AG04450 (cell line): ENCODE data around the gene TTLL11. TPM values are rescaled to one million over a fixed set of nuclear protein-coding genes. Genes with fewer than 3 reads are reported as not detected.

ENCODE experiments used
- CTCF ChIA-PET: fragments of 300-600, 350-600 bp; formaldehyde crosslinking; extraction: SDS; loops from one replicate; lab custom pipeline; 2022; ENCODE audit warnings: antibody characterized with exemption, inconsistent platforms; lab: Charles Lee
- POLR2A ChIA-PET: fragments of 350-600 bp; formaldehyde crosslinking; extraction: SDS; loops from one replicate; lab custom pipeline; 2021; ENCODE audit warnings: antibody characterized with exemption, inconsistent platforms; lab: Yijun Ruan, JAX
- DNase-seq: peaks from one replicate; pipeline ENCODE4 v3.0.0-alpha.2; 2011; ENCODE audit warnings: low read depth, low spot score
- H3K27ac ChIP-seq: one replicate; pipeline ENCODE4 v1.5.1; 2012; ENCODE audit warnings: low read depth, low read length, control low read depth
- H3K27me3 ChIP-seq: one replicate; pipeline ENCODE4 v1.6.0; 2012; ENCODE audit warnings: low read length; ENCODE audit not compliant: control insufficient read depth, insufficient read depth
- H3K4me3 ChIP-seq: 2 replicates; pipeline ENCODE4 v1.5.1; 2011; ENCODE audit warnings: mild to moderate bottlenecking, low read depth, low read length, control low read depth
- H3K9me3 ChIP-seq: 2 replicates; pipeline ENCODE4 v1.5.1; 2012; ENCODE audit warnings: low read length; ENCODE audit not compliant: control insufficient read depth, insufficient read depth
- polyA plus RNA-seq: library from polyadenylated mRNA; depleted of rRNA; stranded (reverse); fragments of >200 nt; gene quantifications from 2 replicates; pipeline ENCODE4 v1.2.3, GENCODE V29; 2011
- TF ChIP-seq, protein P1 (sequence below): IDR thresholded peaks from 2 replicates; pipeline ENCODE4 v1.5.1; 2011; ENCODE audit warnings: low read depth, low read length, control low read depth, inconsistent platforms

The TTLL11 gene
- polyA plus RNA-seq, 1 experiment, result 4.6 TPM

DNA sequence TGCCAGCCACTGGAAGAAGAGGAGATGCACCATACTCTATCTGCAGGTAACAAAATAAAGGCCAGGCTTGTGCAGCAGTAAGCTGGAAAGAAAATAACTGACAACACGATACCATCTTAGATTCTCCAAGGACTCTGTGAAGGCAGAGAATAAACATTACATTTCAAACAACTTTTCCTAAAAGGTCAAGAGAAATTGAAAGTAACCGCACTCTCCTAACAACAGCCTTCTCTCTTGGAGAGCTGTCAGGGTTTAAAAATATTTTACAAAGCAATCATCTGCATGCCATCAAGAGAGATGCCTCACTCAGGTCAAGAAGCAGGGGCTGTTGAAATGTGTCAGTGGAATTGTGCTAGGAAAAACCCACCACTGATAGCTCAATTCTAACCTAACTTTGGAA is 13.5 kb upstream of the TTLL11 start:
- no peak overlapping the region for H3K27ac ChIP-seq
- H3K9me3 ChIP-seq, result no peaks in the 10 kb centered on the region; the same call in 1 of the 2 replicates
- DNase-seq, result no peak
- CTCF ChIA-PET, result interaction anchor here (0.6 to 2.9 kb wide), 5 partner anchors 8 to 268 kb away, joined by 3 to 49 read pairs (median 5); no protein-coding TSS in a partner anchor
- no peak overlapping the region for H3K4me3 ChIP-seq
- peaks cover 3% of the 10 kb centered on the region for H3K27me3 ChIP-seq
- TF ChIP-seq, protein P1, sequence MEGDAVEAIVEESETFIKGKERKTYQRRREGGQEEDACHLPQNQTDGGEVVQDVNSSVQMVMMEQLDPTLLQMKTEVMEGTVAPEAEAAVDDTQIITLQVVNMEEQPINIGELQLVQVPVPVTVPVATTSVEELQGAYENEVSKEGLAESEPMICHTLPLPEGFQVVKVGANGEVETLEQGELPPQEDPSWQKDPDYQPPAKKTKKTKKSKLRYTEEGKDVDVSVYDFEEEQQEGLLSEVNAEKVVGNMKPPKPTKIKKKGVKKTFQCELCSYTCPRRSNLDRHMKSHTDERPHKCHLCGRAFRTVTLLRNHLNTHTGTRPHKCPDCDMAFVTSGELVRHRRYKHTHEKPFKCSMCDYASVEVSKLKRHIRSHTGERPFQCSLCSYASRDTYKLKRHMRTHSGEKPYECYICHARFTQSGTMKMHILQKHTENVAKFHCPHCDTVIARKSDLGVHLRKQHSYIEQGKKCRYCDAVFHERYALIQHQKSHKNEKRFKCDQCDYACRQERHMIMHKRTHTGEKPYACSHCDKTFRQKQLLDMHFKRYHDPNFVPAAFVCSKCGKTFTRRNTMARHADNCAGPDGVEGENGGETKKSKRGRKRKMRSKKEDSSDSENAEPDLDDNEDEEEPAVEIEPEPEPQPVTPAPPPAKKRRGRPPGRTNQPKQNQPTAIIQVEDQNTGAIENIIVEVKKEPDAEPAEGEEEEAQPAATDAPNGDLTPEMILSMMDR, result no peak
- POLR2A ChIA-PET, result interaction anchor here (0.8 kb wide), 1 partner anchor 16 kb away, joined by 3 read pairs; no protein-coding TSS in a partner anchor

DNA sequence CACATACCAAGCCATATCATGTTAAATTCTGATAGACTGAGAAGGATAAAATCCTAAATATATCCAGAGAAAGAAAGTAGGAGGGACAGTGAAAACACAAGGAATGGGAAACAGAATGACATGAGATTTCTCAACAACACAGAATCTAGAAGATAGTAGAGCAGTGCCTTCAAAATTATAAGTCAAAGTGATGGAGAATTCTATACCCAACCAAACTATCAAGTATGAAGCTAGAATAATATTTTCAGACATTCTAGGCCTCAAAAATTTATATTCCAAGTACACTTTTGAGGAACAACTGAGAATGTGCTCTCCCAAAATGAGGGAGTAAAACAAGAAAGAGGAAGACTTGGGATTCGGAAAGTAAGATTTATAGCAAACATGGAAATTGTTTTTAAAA is 10.9 kb upstream of the TTLL11 start:
- CTCF ChIA-PET, result interaction anchor here (4.6 kb wide), 1 partner anchor 19 kb away, joined by 62 read pairs; no protein-coding TSS in a partner anchor
- TF ChIP-seq, protein P1, result no peak
- no peak overlapping the region for H3K4me3 ChIP-seq
- H3K27ac ChIP-seq, result no peak overlapping the region
- peaks cover 6% of the 10 kb centered on the region for H3K27me3 ChIP-seq
- no peaks in the 10 kb centered on the region; the same call in 1 of the 2 replicates for H3K9me3 ChIP-seq
- no peak for DNase-seq
- POLR2A ChIA-PET, result no interaction called here

DNA sequence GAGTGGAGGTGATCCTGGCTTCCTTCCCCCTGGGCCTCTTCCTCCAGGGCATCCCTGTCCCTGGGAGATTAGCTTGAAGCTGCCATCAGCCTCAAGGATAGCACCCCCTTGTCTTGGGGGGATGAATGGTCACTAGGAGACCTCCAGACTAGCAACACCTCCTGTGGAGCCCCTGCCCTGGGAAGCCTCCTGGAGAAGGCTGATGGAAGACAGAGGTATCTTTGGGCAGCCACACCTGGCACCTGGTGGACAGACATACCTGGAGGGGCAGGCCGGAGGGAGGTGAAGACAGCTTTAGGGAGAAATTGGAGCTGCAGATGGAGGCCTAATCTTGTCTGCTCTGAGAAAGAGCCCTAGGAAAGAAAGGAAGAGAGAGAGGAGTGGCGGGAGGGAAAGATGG is 9.0 kb upstream of the TTLL11 start:
- ChIA-PET POLR2A (no interaction called here), CTCF (interaction anchor here (1.0 to 4.6 kb wide), 5 partner anchors 14 to 248 kb away, joined by 3 to 62 read pairs (median 5); no protein-coding TSS in a partner anchor)
- DNase-seq, result no peak
- H3K4me3 ChIP-seq, result no peak overlapping the region
- TF ChIP-seq, protein P1, result no peak
- H3K27ac ChIP-seq, result no peak overlapping the region
- no peaks in the 10 kb centered on the region for H3K9me3 ChIP-seq
- H3K27me3 ChIP-seq, result peaks cover 2% of the 10 kb centered on the region

DNA sequence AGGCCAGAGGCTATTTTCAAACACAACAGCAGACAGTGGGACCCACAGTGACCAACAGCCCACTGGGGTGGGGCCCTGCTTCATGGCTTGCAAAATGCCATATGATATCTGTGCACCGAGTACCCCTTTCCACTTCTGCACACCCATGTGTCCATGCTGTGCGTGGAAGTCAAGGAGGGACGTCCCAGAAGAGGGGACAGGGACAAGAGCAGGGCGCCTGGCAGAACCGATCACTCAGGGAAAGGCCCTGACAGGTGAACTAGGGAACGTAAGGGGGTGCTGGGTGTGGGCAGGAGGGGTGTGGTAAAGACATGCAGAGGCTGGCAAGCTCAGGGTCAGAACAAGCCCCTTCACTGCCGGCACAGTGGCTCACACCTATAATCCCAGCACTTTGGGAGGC is 7.6 kb upstream of the TTLL11 start:
- TF ChIP-seq, protein P1, result no peak
- CTCF ChIA-PET, result interaction anchor here (0.6 to 4.6 kb wide), 4 partner anchors 15 to 259 kb away, joined by 3 to 62 read pairs (median 10); no protein-coding TSS in a partner anchor
- peaks cover 2% of the 10 kb centered on the region for H3K27me3 ChIP-seq

DNA sequence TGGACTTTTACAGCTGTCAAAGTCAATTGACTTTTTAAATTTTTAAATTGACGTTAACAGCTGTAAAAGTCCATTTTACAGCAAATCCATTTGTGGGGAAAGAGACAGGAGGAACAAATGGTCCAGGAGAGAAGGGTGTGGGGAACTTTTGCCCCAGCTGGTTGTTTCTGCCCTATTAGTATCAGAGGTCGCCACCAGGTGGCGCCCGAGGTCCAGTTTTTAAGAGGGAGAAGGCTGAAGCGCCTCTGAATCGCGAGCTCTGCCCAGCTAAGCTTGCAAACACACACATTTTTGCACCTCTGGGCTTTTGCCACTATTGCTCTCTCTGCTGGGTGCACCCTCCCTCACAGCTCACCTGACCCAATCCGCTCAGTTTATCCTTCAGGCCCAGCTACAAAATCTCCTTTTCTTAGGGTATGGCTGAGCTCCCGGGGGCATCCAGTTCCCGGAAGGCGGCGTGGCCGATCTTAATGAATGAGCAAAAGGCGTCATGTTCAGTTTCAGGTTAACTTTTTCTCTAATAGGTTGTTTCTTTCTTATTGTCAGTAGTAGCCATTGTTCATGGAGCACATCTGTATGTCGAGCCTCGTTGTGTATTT is 6.3 kb upstream of the TTLL11 start:
- TF ChIP-seq, protein P1, result peak; percentile 84
- H3K9me3 ChIP-seq, result no peaks in the 10 kb centered on the region
- POLR2A ChIA-PET, result interaction anchor here (0.9 kb wide), 1 partner anchor 26 kb away, joined by 4 read pairs; no protein-coding TSS in a partner anchor
- H3K4me3 ChIP-seq, result no peak overlapping the region
- CTCF ChIA-PET, result interaction anchor here (0.5 to 5.8 kb wide), 73 partner anchors 9 to 725 kb away, joined by 3 to 378 read pairs (median 5); partner anchors contain the start of genes MORN5, MRRF, NDUFA8 and RBM18
- H3K27me3 ChIP-seq, result peaks cover 2% of the 10 kb centered on the region
- H3K27ac ChIP-seq, result no peak overlapping the region
- peak; percentile 32 for DNase-seq

More for the DNA sequence above, 7.6 kb upstream of the TTLL11 start:
- H3K4me3 ChIP-seq, result no peak overlapping the region
- POLR2A ChIA-PET, result no interaction called here
- no peak overlapping the region for H3K27ac ChIP-seq
- no peak for DNase-seq
- no peaks in the 10 kb centered on the region for H3K9me3 ChIP-seq
